ENCODE results near the gene ACADS.
"Not testable (repeated sequence)": the region's sequence is repeated elsewhere in the genome, so short reads cannot be mapped to it uniquely, and the experiment has no call there.

Gene ACADS

DNA sequence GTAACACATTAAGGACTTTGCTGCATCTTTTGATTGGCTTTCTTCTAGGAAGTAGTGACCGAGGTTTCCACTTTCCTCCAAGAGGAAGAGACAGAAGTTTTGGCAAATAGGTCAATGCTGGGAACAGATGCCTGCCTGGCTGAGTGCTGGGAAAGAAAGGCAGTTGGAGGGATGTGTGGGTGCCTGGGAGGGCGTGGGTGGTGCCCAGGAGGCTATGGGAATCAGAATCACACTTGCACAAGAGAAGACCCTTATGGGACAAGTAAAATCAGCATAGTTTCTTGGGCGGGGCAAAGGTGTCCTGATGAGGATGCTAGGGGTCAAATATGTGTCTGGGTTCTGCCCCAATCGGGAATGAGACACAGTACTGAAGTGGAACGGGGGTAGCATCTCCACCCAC, 906 bp upstream of the ACADS start:
- TF ChIP-seq CTCF (IDR thresholded peaks at IDR 0.05; ENCODE audit: low read depth, low read length): no peak
- Histone ChIP-seq H3K4me3 (ENCODE audit: low read depth, low read length) (no peak overlapping the region), H3K36me3 (peaks cover 34% of the 10 kb centered on the region), H3K27me3 (ENCODE audit: insufficient read depth, low read depth, severe bottlenecking) (no peaks in the 10 kb centered on the region), H3K9me3 (ENCODE audit: severe bottlenecking) (no peaks in the 10 kb centered on the region), H3K27ac (no peak overlapping the region)
- no peak for DNase-seq

DNA sequence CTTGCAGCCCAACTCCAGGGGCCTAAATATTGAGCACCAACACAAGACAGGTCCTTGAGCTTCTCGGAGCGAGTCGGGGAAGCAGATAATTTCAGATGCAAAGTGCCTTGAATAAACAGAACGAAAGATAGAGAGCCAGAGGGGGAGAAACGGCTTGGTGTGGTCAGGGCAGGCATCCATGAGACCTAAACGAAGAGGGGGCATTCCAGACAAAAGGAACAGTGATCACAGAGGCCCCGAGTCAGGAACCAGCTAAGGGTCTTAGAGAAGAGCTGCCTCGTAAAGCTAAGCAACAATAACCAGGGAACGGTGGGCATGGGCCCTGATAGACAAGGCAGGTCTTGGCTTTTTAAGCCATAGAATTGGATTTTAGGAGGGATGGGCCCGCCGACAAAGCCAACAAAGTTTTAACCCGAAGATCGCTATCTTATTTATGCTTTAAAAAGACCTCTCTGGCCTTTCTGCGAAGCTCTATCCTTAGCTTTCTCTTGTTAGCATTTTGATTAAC, 421 bp upstream of the ACADS start:
- DNase-seq: no peak
- H3K27me3 ChIP-seq (ENCODE audit: insufficient read depth, low read depth, severe bottlenecking): no peaks in the 10 kb centered on the region
- H3K9me3 ChIP-seq (ENCODE audit: severe bottlenecking): no peaks in the 10 kb centered on the region
- no peak for TF ChIP-seq CTCF (IDR thresholded peaks at IDR 0.05; ENCODE audit: low read depth, low read length)
- H3K4me3 ChIP-seq (ENCODE audit: low read depth, low read length): peak overlapping the region; percentile 69
- H3K27ac ChIP-seq: 0 out of 2 replicates have a peak overlapping the region, but pooled peaks have one; percentile 31
- peaks cover 33% of the 10 kb centered on the region for H3K36me3 ChIP-seq

GRCh38 chr12:120726510-120726793, 826 bp downstream of the ACADS start:
- Histone ChIP-seq H3K4me3 (ENCODE audit: low read depth, low read length) (peak overlapping the region; percentile 69; the same call in 1 of the 2 replicates), H3K36me3 (peaks cover 26% of the 10 kb centered on the region), H3K9me3 (ENCODE audit: severe bottlenecking) (no peaks in the 10 kb centered on the region), H3K27me3 (ENCODE audit: insufficient read depth, low read depth, severe bottlenecking) (no peaks in the 10 kb centered on the region), H3K27ac (no peak overlapping the region)
- no peak for TF ChIP-seq CTCF (IDR thresholded peaks at IDR 0.05; ENCODE audit: low read depth, low read length)
- no peak for DNase-seq

DNA sequence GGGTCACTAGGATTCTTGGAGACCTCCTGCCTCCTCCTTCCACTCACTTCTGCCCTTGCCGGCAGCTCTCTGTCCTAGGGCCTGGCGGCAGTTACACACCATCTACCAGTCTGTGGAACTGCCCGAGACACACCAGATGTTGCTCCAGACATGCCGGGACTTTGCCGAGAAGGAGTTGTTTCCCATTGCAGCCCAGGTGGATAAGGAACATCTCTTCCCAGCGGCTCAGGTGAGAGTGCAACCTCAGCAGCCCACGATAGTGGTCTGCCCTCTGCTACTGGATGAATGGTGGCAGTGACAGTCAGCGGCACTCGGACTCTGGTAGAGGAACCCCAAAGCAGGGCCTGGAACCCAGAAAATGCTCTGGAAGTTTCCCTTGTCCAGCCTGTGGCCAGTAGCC, 1.3 kb downstream of the ACADS start:
- H3K27ac ChIP-seq: no peak overlapping the region
- no peak overlapping the region for H3K4me3 ChIP-seq (ENCODE audit: low read depth, low read length)
- no peaks in the 10 kb centered on the region for H3K27me3 ChIP-seq (ENCODE audit: insufficient read depth, low read depth, severe bottlenecking)
- TF ChIP-seq CTCF (IDR thresholded peaks at IDR 0.05; ENCODE audit: low read depth, low read length): no peak
- no peak for DNase-seq
- peaks cover 21% of the 10 kb centered on the region for H3K36me3 ChIP-seq
- no peaks in the 10 kb centered on the region for H3K9me3 ChIP-seq (ENCODE audit: severe bottlenecking)

DNA sequence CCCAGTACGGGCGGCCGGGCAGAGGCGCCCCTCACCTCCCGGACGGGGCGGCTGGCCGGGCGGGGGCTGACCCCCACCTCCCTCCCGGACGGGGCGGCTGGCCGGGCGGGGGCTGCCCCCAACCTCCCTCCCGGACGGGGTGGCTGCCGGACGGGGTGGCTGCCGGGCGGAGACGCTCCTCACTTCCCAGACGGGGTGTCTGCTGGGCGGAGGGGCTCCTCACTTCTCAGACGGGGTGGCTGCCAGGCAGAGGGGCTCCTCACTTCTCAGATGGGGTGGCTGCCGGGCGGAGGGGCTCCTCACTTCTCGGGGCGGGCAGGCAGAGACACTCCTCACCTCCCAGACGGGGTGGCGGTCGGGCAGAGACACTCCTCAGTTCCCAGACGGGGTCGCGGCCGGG, 6.6 kb downstream of the ACADS start:
- not testable (repeated sequence) for H3K27ac ChIP-seq; H3K4me3 ChIP-seq (ENCODE audit: low read depth, low read length); H3K9me3 ChIP-seq (ENCODE audit: severe bottlenecking); DNase-seq; H3K36me3 ChIP-seq; H3K27me3 ChIP-seq (ENCODE audit: insufficient read depth, low read depth, severe bottlenecking)

DNA sequence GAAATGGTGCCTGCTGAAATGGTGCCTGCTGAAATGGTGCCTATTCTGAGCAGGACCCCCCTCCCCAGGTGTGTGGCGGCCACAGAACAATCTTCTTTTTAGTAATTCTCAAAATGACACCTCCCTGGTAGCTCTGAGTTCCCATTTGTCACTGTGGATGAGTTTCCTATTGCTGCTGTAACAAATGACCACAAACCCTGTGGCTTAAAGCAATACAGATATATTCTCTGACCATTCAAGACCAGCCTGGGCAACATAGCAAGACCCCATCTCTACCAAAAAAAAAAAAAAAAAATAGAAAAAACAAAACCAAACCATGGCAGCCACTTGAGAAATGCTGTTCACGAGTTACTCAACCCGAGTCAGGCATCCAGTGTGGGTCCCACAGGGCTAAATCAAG, 7.9 kb downstream of the ACADS start:
- DNase-seq: no peak
- Histone ChIP-seq H3K27ac (no peak overlapping the region), H3K36me3 (peaks cover 3% of the 10 kb centered on the region; the same call in 1 of the 2 replicates), H3K9me3 (ENCODE audit: severe bottlenecking) (no peaks in the 10 kb centered on the region), H3K4me3 (ENCODE audit: low read depth, low read length) (no peak overlapping the region), H3K27me3 (ENCODE audit: insufficient read depth, low read depth, severe bottlenecking) (no peaks in the 10 kb centered on the region)
- TF ChIP-seq CTCF (IDR thresholded peaks at IDR 0.05; ENCODE audit: low read depth, low read length): no peak

Data from WERI-Rb-1 (cell line).